ENCODE data around the gene KCMF1. TPM values are rescaled to one million over a fixed set of nuclear protein-coding genes. Genes with fewer than 3 reads are reported as not detected.
"Not testable (repeated sequence)": the region's sequence is repeated elsewhere in the genome, so short reads cannot be mapped to it uniquely, and the experiment has no call there.

KCMF1 gene
- total RNA-seq, 6 donors from 2014 or later = 6.3 to 76.6 (median 47.8) TPM

- no peak for ATAC-seq (ENCODE audit: low FRiP score in 2 of 2)
- no peaks in the 10 kb centered on the region for H3K36me3 ChIP-seq
- DNase-seq = no peak
- H3K27ac ChIP-seq = no peak overlapping the region
- WGBS, 2 donors = 91% methylated on average over 4 of the region's 4 CpGs
- TF ChIP-seq POLR2A (IDR thresholded peaks at IDR 0.05) (no peak), EP300 (IDR thresholded peaks at IDR 0.05) (no peak), CTCF (IDR thresholded peaks at IDR 0.05) (no peak), POLR2AphosphoS5 (IDR thresholded peaks at IDR 0.05) (no peak)
- no peak overlapping the region for H3K4me3 ChIP-seq
- peaks cover 7 to 13% (median 11%) of the 10 kb centered on the region in 4 donors for H3K4me1 ChIP-seq
- no peaks in the 10 kb centered on the region for H3K27me3 ChIP-seq
- no peaks in the 10 kb centered on the region for H3K9me3 ChIP-seq
Observed at GRCh38 chr2:84942964-84943421, 28.0 kb upstream of the KCMF1 start.

GRCh38 chr2:84944295-84944909, 26.6 kb upstream of the KCMF1 start:
- Histone ChIP-seq H3K36me3 (no peaks in the 10 kb centered on the region), H3K9me3 (no peaks in the 10 kb centered on the region), H3K27ac (no peak overlapping the region), H3K4me1 (peaks cover 4 to 13% (median 9%) of the 10 kb centered on the region in 4 donors), H3K4me3 (no peak overlapping the region), H3K27me3 (no peaks in the 10 kb centered on the region)
- DNase-seq (no peak), ATAC-seq (ENCODE audit: low FRiP score in 2 of 2) (no peak)
- 91 to 94% methylated on average over 7 of the region's 7 CpGs for WGBS, 2 donors
- no peak for TF ChIP-seq POLR2AphosphoS5 (IDR thresholded peaks at IDR 0.05)
- TF ChIP-seq EP300 (IDR thresholded peaks at IDR 0.05) = no peak
- TF ChIP-seq CTCF (IDR thresholded peaks at IDR 0.05) = no peak
- no peak for TF ChIP-seq POLR2A (IDR thresholded peaks at IDR 0.05)

GRCh38 chr2:84945838-84946203, 25.1 kb upstream of the KCMF1 start:
- ATAC-seq (ENCODE audit: low FRiP score in 2 of 2); H3K27me3 ChIP-seq; H3K9me3 ChIP-seq; DNase-seq; H3K36me3 ChIP-seq; H3K4me3 ChIP-seq; H3K4me1 ChIP-seq: not testable (repeated sequence)
- 72 to 96% methylated on average over 2 to 3 of the region's 3 CpGs for WGBS, 2 donors
- peak overlapping the region in 1 of 4 donors; percentile 27 for H3K27ac ChIP-seq

- Histone ChIP-seq H3K9me3 (no peaks in the 10 kb centered on the region), H3K4me3 (no peak overlapping the region), H3K4me1 (no peaks in the 10 kb centered on the region), H3K27ac (peak overlapping the region in 1 of 4 donors; percentile 27), H3K36me3 (no peaks in the 10 kb centered on the region), H3K27me3 (no peaks in the 10 kb centered on the region)
- DNase-seq (no peak), ATAC-seq (ENCODE audit: low FRiP score in 2 of 2) (peak in 1 of 2 donors; percentile 72)
- TF ChIP-seq CTCF (IDR thresholded peaks at IDR 0.05) (no peak), EP300 (IDR thresholded peaks at IDR 0.05) (no peak), POLR2A (IDR thresholded peaks at IDR 0.05) (no peak), POLR2AphosphoS5 (IDR thresholded peaks at IDR 0.05) (no peak)
- WGBS, 2 donors = 63 to 70% methylated on average over 12 of the region's 12 CpGs
Observed at GRCh38 chr2:84946204-84947009, 24.6 kb upstream of the KCMF1 start.

GRCh38 chr2:84947010-84947593, 23.9 kb upstream of the KCMF1 start:
- no peak for DNase-seq
- 84 to 85% methylated on average over 10 of the region's 10 CpGs for WGBS, 2 donors
- Histone ChIP-seq H3K4me3 (no peak overlapping the region), H3K27ac (no peak overlapping the region), H3K9me3 (no peaks in the 10 kb centered on the region), H3K27me3 (no peaks in the 10 kb centered on the region), H3K36me3 (no peaks in the 10 kb centered on the region), H3K4me1 (no peaks in the 10 kb centered on the region)
- ATAC-seq (ENCODE audit: low FRiP score in 2 of 2) = no peak
- TF ChIP-seq CTCF (IDR thresholded peaks at IDR 0.05) (no peak), EP300 (IDR thresholded peaks at IDR 0.05) (no peak), POLR2A (IDR thresholded peaks at IDR 0.05) (no peak), POLR2AphosphoS5 (IDR thresholded peaks at IDR 0.05) (no peak)

All from upper lobe of left lung (tissue), 6 donors.